GM19463 (cell line): Measurements from ENCODE around the gene AGPAT4.

Source experiments
- ATAC-seq: cut with Tn5 transposase; IDR thresholded peaks from one replicate; pipeline ENCODE4 v1.9.1; 2021; ENCODE audit warnings: mild to moderate bottlenecking, moderate library complexity; ENCODE audit not compliant: unreplicated experiment

The AGPAT4 gene

DNA sequence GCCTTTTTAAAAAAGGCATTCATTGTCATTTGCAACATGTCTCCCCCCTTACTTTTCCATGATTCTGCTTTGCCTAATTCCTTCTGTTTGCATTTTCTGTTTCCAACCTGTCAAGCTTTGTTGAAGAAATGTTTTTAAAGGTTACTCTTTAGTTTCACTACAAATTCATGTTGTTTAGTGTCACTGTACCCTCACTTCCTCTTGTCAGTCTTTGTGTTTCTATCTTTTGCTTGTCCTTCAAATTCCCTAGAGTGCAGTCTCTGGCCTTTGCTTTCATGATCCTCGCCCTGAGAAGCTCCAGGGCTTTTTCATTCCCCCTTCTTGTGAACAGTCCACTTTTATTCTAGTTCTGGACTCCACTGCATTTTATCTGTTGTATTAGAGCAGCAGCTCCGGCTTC, 191.6 kb downstream of the AGPAT4 start:
- no peak for ATAC-seq

DNA sequence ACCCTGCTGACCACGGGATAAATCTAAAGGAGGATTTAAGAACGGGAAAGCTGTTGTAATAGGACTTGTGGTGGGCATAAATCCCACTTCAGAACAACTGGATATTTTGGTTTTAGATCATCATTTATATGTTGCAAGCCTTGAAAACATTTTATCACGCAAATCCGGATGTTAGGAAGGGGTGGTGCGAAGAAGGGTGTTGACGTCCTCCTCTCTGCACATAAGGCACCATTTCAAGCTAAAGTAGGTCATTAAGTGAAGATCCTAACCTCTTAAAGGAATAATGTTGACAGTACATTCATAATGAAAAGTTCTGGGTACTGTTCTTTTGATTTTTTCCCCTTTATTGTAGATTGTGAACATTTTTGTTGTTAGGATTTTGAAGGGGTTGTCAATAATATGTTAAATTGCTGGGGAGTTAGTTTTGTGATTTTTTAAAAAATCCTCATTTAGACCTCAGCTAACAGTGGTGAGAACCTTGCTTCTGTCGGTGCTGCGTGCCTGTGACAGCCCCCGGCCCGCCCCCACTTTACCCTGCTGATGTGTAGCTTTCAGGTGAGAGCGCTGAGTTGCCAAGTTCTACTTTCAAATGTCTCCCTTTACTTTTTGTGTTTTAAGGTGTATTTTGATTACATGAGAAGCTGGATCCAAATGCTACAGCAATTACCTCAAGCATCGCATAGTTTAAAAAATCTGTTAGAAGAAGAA, 193.4 kb downstream of the AGPAT4 start:
- no peak for ATAC-seq
